Loucy (cell line): ENCODE data around the gene SPPL3.
A peak's percentile ranks its signal among the peaks of the same experiment; 100 is the strongest.
"Not testable (repeated sequence)": the region's sequence is repeated elsewhere in the genome, so short reads cannot be mapped to it uniquely, and the experiment has no call there.

Source experiments
- H2AFZ ChIP-seq: fragments of 200-600 bp; sonication (generic); 2 replicates; pipeline ENCODE4 v1.6.0; 2016; ENCODE audit warnings: antibody characterized with exemption, mild to moderate bottlenecking, low read length, moderate library complexity
- H3F3A ChIP-seq: fragments of 200-600 bp; 2 replicates; pipeline ENCODE4 v1.6.0; 2016; ENCODE audit warnings: antibody characterized with exemption, low read depth, mild to moderate bottlenecking
- H3K27me3 ChIP-seq: fragments of 200-600 bp; sonication (generic); 2 replicates; pipeline ENCODE4 v1.6.1; 2014; ENCODE audit warnings: low read length, mild to moderate bottlenecking; ENCODE audit not compliant: insufficient read depth, poor library complexity, severe bottlenecking
- H3K36me3 ChIP-seq: fragments of 200-600 bp; sonication (generic); 2 replicates; pipeline ENCODE4 v1.6.1; 2016; ENCODE audit warnings: low read length; ENCODE audit not compliant: insufficient read depth
- H3K4me1 ChIP-seq: fragments of 200-600 bp; sonication (generic); 2 replicates; pipeline ENCODE4 v1.5.1; 2014; ENCODE audit warnings: low read length, mild to moderate bottlenecking; ENCODE audit not compliant: insufficient read depth, poor library complexity, severe bottlenecking
- H3K4me2 ChIP-seq: fragments of 200-600 bp; sonication (generic); 2 replicates; pipeline ENCODE4 v1.6.0; 2014; ENCODE audit warnings: antibody characterized with exemption, low read length, low read depth, mild to moderate bottlenecking; ENCODE audit not compliant: poor library complexity, severe bottlenecking
- H3K4me3 ChIP-seq: fragments of 200-600 bp; sonication (generic); 2 replicates; pipeline ENCODE4 v1.5.1; 2014; ENCODE audit warnings: low read length, mild to moderate bottlenecking, mixed read lengths; ENCODE audit not compliant: poor library complexity, severe bottlenecking
- H3K79me2 ChIP-seq: fragments of 200-600 bp; sonication (generic); 2 replicates; pipeline ENCODE4 v1.6.1; 2014; ENCODE audit warnings: low read length; ENCODE audit not compliant: insufficient read depth
- H3K9ac ChIP-seq: fragments of 200-600 bp; sonication (generic); 2 replicates; pipeline ENCODE4 v1.6.0; 2014; ENCODE audit warnings: mild to moderate bottlenecking, low read depth, low read length, moderate library complexity; ENCODE audit not compliant: poor library complexity, severe bottlenecking
- H3K9me2 ChIP-seq: fragments of 200-600 bp; sonication (generic); replicated peaks from 2 replicates; pipeline ENCODE4 v1.6.1; 2016; ENCODE audit warnings: low read depth, low read length, mixed read lengths
- H3K9me3 ChIP-seq: fragments of 200-600 bp; sonication (generic); 2 replicates; pipeline ENCODE4 v1.6.1; 2014; ENCODE audit warnings: mild to moderate bottlenecking, antibody characterized with exemption, low read length, low read depth; ENCODE audit not compliant: insufficient read depth
- H4K20me1 ChIP-seq: fragments of 200-600 bp; sonication (generic); 2 replicates; pipeline ENCODE4 v1.6.0; 2014; ENCODE audit warnings: antibody characterized with exemption, low read length, mild to moderate bottlenecking; ENCODE audit not compliant: insufficient read depth, poor library complexity, severe bottlenecking
- CTCF ChIP-seq: fragments of 200-600 bp; sonication (generic); conservative IDR thresholded peaks from 2 replicates; pipeline ENCODE4 v1.5.1; 2014; ENCODE audit warnings: mild to moderate bottlenecking, antibody characterized with exemption, low read length
- EZH2phosphoT487 ChIP-seq: fragments of 200-600 bp; IDR thresholded peaks from 2 replicates; pipeline ENCODE4 v1.6.1; 2018; ENCODE audit warnings: antibody characterized with exemption, mild to moderate bottlenecking, moderate library complexity, borderline replicate concordance

The SPPL3 gene

GRCh38 chr12:120795441-120796178 is 108.5 kb downstream of the SPPL3 start:
- no peak for TF ChIP-seq EZH2phosphoT487
- TF ChIP-seq CTCF, result 0 out of 2 replicates have a peak, but pooled peaks have one; percentile 14
- Histone ChIP-seq H3K4me1 (peaks cover 21% of the 10 kb centered on the region), H3K36me3 (peaks cover 28% of the 10 kb centered on the region; the same call in 1 of the 2 replicates), H4K20me1 (peaks cover 11% of the 10 kb centered on the region), H3K27me3 (no peaks in the 10 kb centered on the region), H3F3A (no peaks in the 10 kb centered on the region), H3K79me2 (peaks cover 25% of the 10 kb centered on the region; the same call in 1 of the 2 replicates), H2AFZ (no peak overlapping the region), H3K9me3 (peaks cover 27% of the 10 kb centered on the region; the same call in 1 of the 2 replicates), H3K4me3 (no peak overlapping the region), H3K4me2 (no peak overlapping the region), H3K9me2 (no peaks in the 10 kb centered on the region), H3K9ac (no peak overlapping the region)

GRCh38 chr12:120793357-120793756 is 110.8 kb downstream of the SPPL3 start:
- Histone ChIP-seq H3K9me3 (peaks cover 27% of the 10 kb centered on the region; the same call in 1 of the 2 replicates), H3K27me3 (no peaks in the 10 kb centered on the region), H3K4me2 (no peak overlapping the region), H3K36me3 (peaks cover 42% of the 10 kb centered on the region), H3K79me2 (peaks cover 12% of the 10 kb centered on the region; the same call in 1 of the 2 replicates), H3K9me2 (no peaks in the 10 kb centered on the region), H3K4me3 (no peak overlapping the region), H2AFZ (no peak overlapping the region), H3K4me1 (peaks cover 6% of the 10 kb centered on the region), H4K20me1 (no peaks in the 10 kb centered on the region), H3F3A (no peaks in the 10 kb centered on the region), H3K9ac (no peak overlapping the region)
- no peak for TF ChIP-seq CTCF
- TF ChIP-seq EZH2phosphoT487, result no peak

GRCh38 chr12:120792456-120792855 is 111.7 kb downstream of the SPPL3 start:
- Histone ChIP-seq H3K36me3 (peaks cover 42% of the 10 kb centered on the region), H3K9me3 (peaks cover 27% of the 10 kb centered on the region; the same call in 1 of the 2 replicates), H3K79me2 (peaks cover 12% of the 10 kb centered on the region; the same call in 1 of the 2 replicates)
- not testable (repeated sequence) for H3K27me3 ChIP-seq, H3F3A ChIP-seq, H3K9ac ChIP-seq, H3K4me3 ChIP-seq, H2AFZ ChIP-seq, H3K4me2 ChIP-seq, H4K20me1 ChIP-seq, H3K9me2 ChIP-seq, H3K4me1 ChIP-seq
